Smooth muscle cell (in vitro differentiated cells): ENCODE data around the gene DPP8. TPM values are rescaled to one million over a fixed set of nuclear protein-coding genes. Genes with fewer than 3 reads are reported as not detected.
"Not testable (repeated sequence)": the region's sequence is repeated elsewhere in the genome, so short reads cannot be mapped to it uniquely, and the experiment has no call there.

Source experiments
- DNase-seq: peaks from one replicate; lab custom pipeline; 2025; ENCODE audit not compliant: unreplicated experiment; lab: John Stamatoyannopoulos, UW
- H2AFZ ChIP-seq: fragments of 200-600 bp; sonication (generic); 2 replicates; pipeline ENCODE4 v1.6.0; 2016; ENCODE audit warnings: antibody characterized with exemption, low read depth, mild to moderate bottlenecking
- H3F3A ChIP-seq: fragments of 200-600 bp; sonication (generic); 2 replicates; pipeline ENCODE4 v1.6.0; 2017; ENCODE audit warnings: antibody characterized with exemption, low read depth
- H3K27ac ChIP-seq: fragments of 200-600 bp; sonication (generic); 2 replicates; pipeline ENCODE4 v1.5.1; 2016; ENCODE audit warnings: low read depth, mild to moderate bottlenecking
- H3K27me3 ChIP-seq: fragments of 200-600 bp; sonication (generic); 2 replicates; pipeline ENCODE4 v1.6.1; 2016; ENCODE audit warnings: low read depth, mild to moderate bottlenecking
- H3K36me3 ChIP-seq: fragments of 200-600 bp; sonication (generic); 2 replicates; pipeline ENCODE4 v1.5.1; 2016; ENCODE audit warnings: low read depth
- H3K4me1 ChIP-seq: fragments of 200-600 bp; sonication (generic); 2 replicates; pipeline ENCODE4 v1.5.1; 2016; ENCODE audit warnings: low read depth
- H3K4me2 ChIP-seq: fragments of 200-600 bp; sonication (generic); 2 replicates; pipeline ENCODE4 v1.6.0; 2016; ENCODE audit warnings: mild to moderate bottlenecking
- H3K4me3 ChIP-seq: fragments of 200-600 bp; sonication (generic); 2 replicates; pipeline ENCODE4 v1.5.1; 2016; ENCODE audit warnings: mild to moderate bottlenecking
- H3K79me2 ChIP-seq: fragments of 200-600 bp; sonication (generic); 2 replicates; pipeline ENCODE4 v1.6.0; 2016; ENCODE audit warnings: low read depth, mild to moderate bottlenecking
- H3K9ac ChIP-seq: fragments of 200-600 bp; sonication (generic); 2 replicates; pipeline ENCODE4 v1.6.0; 2016; ENCODE audit warnings: low read depth
- H3K9me3 ChIP-seq: fragments of 200-600 bp; sonication (generic); replicated peaks from 2 replicates; pipeline ENCODE4 v1.5.1; 2016; ENCODE audit warnings: low read depth
- H4K20me1 ChIP-seq: fragments of 200-600 bp; sonication (generic); 2 replicates; pipeline ENCODE4 v1.6.0; 2016; ENCODE audit warnings: low read depth
- CTCF ChIP-seq: fragments of 200-600 bp; sonication (generic); IDR thresholded peaks from 2 replicates; pipeline ENCODE4 v1.5.1; 2017; ENCODE audit warnings: borderline replicate concordance, mild to moderate bottlenecking, antibody characterized with exemption; ENCODE audit not compliant: insufficient read depth, poor library complexity, severe bottlenecking
- WGBS: methylation state at CpG from one replicate; pipeline ENCODE4 v1.1.7; 2016; ENCODE audit warnings: low lambda C conversion rate; 5-methylcytosine and 5-hydroxymethylcytosine counted together
- polyA plus RNA-seq: library from polyadenylated mRNA; unstranded; fragments of >200 nt; fragmentation: Nextera tagmentation; extraction: Ambion mirVana; gene quantifications from 2 replicates; pipeline ENCODE4 v1.2.1, GENCODE V29; 2016
- total RNA-seq: library from RNA; depleted of rRNA; stranded (reverse); fragments of >200 nt; gene quantifications from 2 replicates; pipeline ENCODE4 v1.2.3, GENCODE V29; 2014

DPP8 gene
- total and polyA plus RNA-seq, 2 experiments from 2014 or later: 30.2 to 30.8 TPM

- Histone ChIP-seq H3K79me2 (peaks cover 3% of the 10 kb centered on the region), H2AFZ (no peak overlapping the region), H4K20me1 (no peaks in the 10 kb centered on the region), H3K27ac (no peak overlapping the region), H3K9ac (no peak overlapping the region), H3K4me3 (no peak overlapping the region), H3K4me1 (no peaks in the 10 kb centered on the region), H3F3A (no peaks in the 10 kb centered on the region), H3K36me3 (no peaks in the 10 kb centered on the region), H3K9me3 (no peaks in the 10 kb centered on the region), H3K4me2 (no peak overlapping the region), H3K27me3 (no peaks in the 10 kb centered on the region)
- WGBS: 94% methylated on average over 6 of the region's 6 CpGs
- DNase-seq: no peak
- no peak for TF ChIP-seq CTCF
Measured at GRCh38 chr15:65558997-65559760, 41.7 kb upstream of the DPP8 start.

GRCh38 chr15:65558336-65558735, 40.8 kb upstream of the DPP8 start:
- no peak overlapping the region for H3K27ac ChIP-seq
- H2AFZ ChIP-seq: no peak overlapping the region
- H3K4me2 ChIP-seq: no peak overlapping the region
- H4K20me1 ChIP-seq: no peaks in the 10 kb centered on the region
- DNase-seq: no peak
- no peak for TF ChIP-seq CTCF
- no peaks in the 10 kb centered on the region for H3F3A ChIP-seq
- no peak overlapping the region for H3K4me3 ChIP-seq
- H3K79me2 ChIP-seq: peaks cover 3% of the 10 kb centered on the region
- H3K9ac ChIP-seq: no peak overlapping the region
- no peaks in the 10 kb centered on the region for H3K4me1 ChIP-seq
- H3K27me3 ChIP-seq: no peaks in the 10 kb centered on the region
- H3K36me3 ChIP-seq: no peaks in the 10 kb centered on the region
- WGBS: 96% methylated on average over 5 of the region's 5 CpGs
- H3K9me3 ChIP-seq: no peaks in the 10 kb centered on the region

- H3K27me3 ChIP-seq: no peaks in the 10 kb centered on the region
- no peaks in the 10 kb centered on the region for H3K9me3 ChIP-seq
- 96% methylated on average over 7 of the region's 7 CpGs for WGBS
- H3K4me2 ChIP-seq: no peak overlapping the region
- H3K27ac ChIP-seq: no peak overlapping the region
- TF ChIP-seq CTCF: no peak
- peaks cover 4% of the 10 kb centered on the region for H4K20me1 ChIP-seq
- no peaks in the 10 kb centered on the region for H3F3A ChIP-seq
- H3K9ac ChIP-seq: no peak overlapping the region
- peaks cover 3% of the 10 kb centered on the region for H3K79me2 ChIP-seq
- no peak overlapping the region for H3K4me3 ChIP-seq
- H3K36me3 ChIP-seq: no peaks in the 10 kb centered on the region
- DNase-seq: no peak
- no peaks in the 10 kb centered on the region for H3K4me1 ChIP-seq
- no peak overlapping the region for H2AFZ ChIP-seq
Measured at GRCh38 chr15:65556622-65557021, 39.1 kb upstream of the DPP8 start.

- peaks cover 32% of the 10 kb centered on the region for H4K20me1 ChIP-seq
- H3K9ac ChIP-seq: no peak overlapping the region
- H3K4me2 ChIP-seq: no peak overlapping the region
- WGBS: 96% methylated on average over 3 of the region's 3 CpGs
- no peak overlapping the region for H2AFZ ChIP-seq
- peaks cover 4% of the 10 kb centered on the region for H3K79me2 ChIP-seq
- no peaks in the 10 kb centered on the region for H3K4me1 ChIP-seq
- no peak overlapping the region for H3K4me3 ChIP-seq
- no peak for TF ChIP-seq CTCF
- no peaks in the 10 kb centered on the region for H3K27me3 ChIP-seq
- H3F3A ChIP-seq: no peaks in the 10 kb centered on the region
- no peaks in the 10 kb centered on the region for H3K36me3 ChIP-seq
- H3K27ac ChIP-seq: no peak overlapping the region
- DNase-seq: no peak
- H3K9me3 ChIP-seq: no peaks in the 10 kb centered on the region
Measured at GRCh38 chr15:65553691-65554090, 36.2 kb upstream of the DPP8 start.

GRCh38 chr15:65552851-65553250, 35.4 kb upstream of the DPP8 start:
- not testable (repeated sequence) for H3K9ac ChIP-seq, DNase-seq, H2AFZ ChIP-seq, H3K4me2 ChIP-seq, H3K36me3 ChIP-seq, H3K9me3 ChIP-seq, H3K27me3 ChIP-seq, H3K4me3 ChIP-seq, H3K27ac ChIP-seq, H3F3A ChIP-seq, H3K4me1 ChIP-seq
- 97% methylated on average over 4 of the region's 6 CpGs for WGBS
- peaks cover 13% of the 10 kb centered on the region for H3K79me2 ChIP-seq
- H4K20me1 ChIP-seq: peaks cover 39% of the 10 kb centered on the region
